ENCODE results near the gene AMN1.

GRCh38 chr12:31759632-31760459 is 31.0 kb upstream of the AMN1 start:
- no peak for TF ChIP-seq EZH2 (IDR thresholded peaks at IDR 0.05)
- TF ChIP-seq POLR2AphosphoS5 (IDR thresholded peaks at IDR 0.05; ENCODE audit: borderline replicate concordance, low read depth, low read length): no peak

Data from SK-N-MC (cell line).